Endothelial cell (in vitro differentiated cells): Measurements from ENCODE around the gene SLC34A1. TPM values are rescaled to one million over a fixed set of nuclear protein-coding genes. Genes with fewer than 3 reads are reported as not detected.

ENCODE experiments used
- DNase-seq: peaks from one replicate; pipeline ENCODE4 v3.0.0; 2021; ENCODE audit warnings: low spot score
- H3K27ac Mint-ChIP-seq: one replicate; pipeline ENCODE4 v1.8.0; 2021; ENCODE audit warnings: mixed read lengths, inconsistent platforms; ENCODE audit not compliant: unreplicated experiment
- H3K27me3 Mint-ChIP-seq: one replicate; pipeline ENCODE4 v1.8.0; 2021; ENCODE audit warnings: mild to moderate bottlenecking, moderate library complexity, mixed read lengths, inconsistent platforms; ENCODE audit not compliant: unreplicated experiment
- H3K36me3 Mint-ChIP-seq: one replicate; pipeline ENCODE4 v1.8.0; 2021; ENCODE audit warnings: mild to moderate bottlenecking, low read depth, mixed read lengths, inconsistent platforms; ENCODE audit not compliant: unreplicated experiment
- H3K4me1 Mint-ChIP-seq: one replicate; pipeline ENCODE4 v1.8.0; 2021; ENCODE audit warnings: mild to moderate bottlenecking, mixed read lengths, inconsistent platforms; ENCODE audit not compliant: unreplicated experiment
- H3K4me3 Mint-ChIP-seq: one replicate; pipeline ENCODE4 v1.8.0; 2021; ENCODE audit warnings: mild to moderate bottlenecking, mixed read lengths, inconsistent platforms; ENCODE audit not compliant: unreplicated experiment
- H3K9me3 Mint-ChIP-seq: one replicate; pipeline ENCODE4 v1.8.0; 2021; ENCODE audit warnings: mixed read lengths, inconsistent platforms; ENCODE audit not compliant: unreplicated experiment
- CTCF ChIP-seq: fragments of 200-600 bp; sonication (generic); IDR thresholded peaks from one replicate; pipeline ENCODE4 v1.5.0; 2021; ENCODE audit warnings: antibody characterized with exemption; ENCODE audit not compliant: unreplicated experiment
- total RNA-seq: library from RNA; stranded (reverse); fragmentation: NEBNext Ultra II Directional; extraction: Animal tissue kit (Norgen Biotek cat#: 25700); gene quantifications from one replicate; pipeline ENCODE4 v1.2.1, GENCODE V29; 2021; ENCODE audit not compliant: unreplicated experiment

SLC34A1 gene
- total RNA-seq, 1 donor from 2014 or later: not detected

- no peak for TF ChIP-seq CTCF
Observed at GRCh38 chr5:177354711-177355110, 29.5 kb upstream of the SLC34A1 start.

DNA sequence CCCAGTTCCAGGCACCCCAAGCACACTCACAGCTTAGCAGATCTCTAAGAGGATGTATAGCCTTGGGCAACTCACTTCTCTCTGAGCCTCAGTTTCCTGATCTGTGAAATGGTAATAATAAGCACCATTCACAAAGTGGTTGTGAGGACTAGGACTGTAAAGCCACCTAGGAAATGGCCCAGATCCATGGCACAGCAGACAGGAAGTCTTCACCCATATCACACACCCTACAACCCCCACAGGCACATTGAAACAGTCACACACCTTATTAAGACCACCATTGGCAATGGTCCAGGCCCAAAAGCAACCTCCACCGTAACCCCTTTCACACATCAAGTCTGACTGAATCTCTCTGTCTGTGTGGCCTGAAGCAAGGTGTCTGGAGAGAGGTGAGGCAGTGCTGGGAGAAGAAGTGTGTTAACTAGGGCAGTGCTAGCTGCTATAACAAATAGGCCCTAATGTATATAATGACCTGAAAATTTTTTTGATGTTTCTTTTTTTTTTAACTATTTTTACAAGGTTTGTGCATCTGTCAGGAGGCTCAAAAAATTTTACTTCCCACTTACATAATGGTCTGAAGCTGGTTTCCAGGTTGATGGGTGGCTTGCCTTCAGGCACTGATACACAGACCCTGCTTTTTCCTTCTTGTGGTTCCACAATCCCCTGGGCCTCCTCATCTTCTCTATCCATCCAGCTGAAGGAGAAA, 28.9 kb upstream of the SLC34A1 start:
- Mint-ChIP-seq H3K36me3 (no peaks in the 10 kb centered on the region), H3K4me3 (no peak overlapping the region), H3K27ac (peak overlapping the region; percentile 37), H3K27me3 (peaks cover 25% of the 10 kb centered on the region), H3K4me1 (peaks cover 33% of the 10 kb centered on the region), H3K9me3 (no peaks in the 10 kb centered on the region)
- TF ChIP-seq CTCF: no peak
- no peak for DNase-seq

More at GRCh38 chr5:177354711-177355110, 29.5 kb upstream of the SLC34A1 start:
- peaks cover 1% of the 10 kb centered on the region for H3K36me3 Mint-ChIP-seq
- no peaks in the 10 kb centered on the region for H3K9me3 Mint-ChIP-seq
- H3K4me1 Mint-ChIP-seq: peaks cover 39% of the 10 kb centered on the region
- no peak for DNase-seq
- H3K4me3 Mint-ChIP-seq: no peak overlapping the region
- peaks cover 20% of the 10 kb centered on the region for H3K27me3 Mint-ChIP-seq
- peak overlapping the region; percentile 0 for H3K27ac Mint-ChIP-seq

- Mint-ChIP-seq H3K4me3 (no peak overlapping the region), H3K4me1 (peaks cover 28% of the 10 kb centered on the region), H3K27me3 (peaks cover 25% of the 10 kb centered on the region), H3K9me3 (no peaks in the 10 kb centered on the region), H3K27ac (no peak overlapping the region), H3K36me3 (no peaks in the 10 kb centered on the region)
- no peak for DNase-seq
- no peak for TF ChIP-seq CTCF
Observed at GRCh38 chr5:177355868-177356168, 28.4 kb upstream of the SLC34A1 start.

GRCh38 chr5:177356746-177357145, 27.5 kb upstream of the SLC34A1 start:
- Mint-ChIP-seq H3K9me3 (no peaks in the 10 kb centered on the region), H3K27ac (peak overlapping the region; percentile 98), H3K36me3 (no peaks in the 10 kb centered on the region), H3K4me3 (no peak overlapping the region), H3K27me3 (peaks cover 22% of the 10 kb centered on the region), H3K4me1 (peaks cover 26% of the 10 kb centered on the region)
- TF ChIP-seq CTCF: no peak
- DNase-seq: no peak

DNA sequence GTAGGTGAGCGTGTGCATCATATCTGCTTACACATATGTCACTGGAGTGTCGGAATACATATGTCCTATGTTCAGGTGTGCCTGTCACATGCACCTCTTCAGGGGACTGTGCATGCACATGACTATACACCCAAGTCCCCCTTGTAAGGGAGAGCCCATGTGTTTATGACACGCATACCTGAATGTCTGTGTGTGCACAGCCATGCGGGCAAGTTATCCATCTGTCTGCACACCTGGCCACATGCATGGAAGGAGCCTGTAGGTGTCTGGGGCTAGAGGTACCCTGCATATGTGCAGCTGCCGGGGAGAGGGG, 27.1 kb upstream of the SLC34A1 start:
- Mint-ChIP-seq H3K4me1 (peaks cover 26% of the 10 kb centered on the region), H3K27me3 (peaks cover 21% of the 10 kb centered on the region), H3K4me3 (no peak overlapping the region), H3K27ac (peak overlapping the region; percentile 98), H3K36me3 (no peaks in the 10 kb centered on the region), H3K9me3 (no peaks in the 10 kb centered on the region)
- no peak for TF ChIP-seq CTCF
- DNase-seq: no peak
